SKM-1 (cell line): ENCODE data around the gene DERL2.

Source experiments
- DNase-seq: peaks from one replicate; lab custom pipeline; 2025; ENCODE audit not compliant: unreplicated experiment; lab: John Stamatoyannopoulos, UW

DERL2 gene

DNA sequence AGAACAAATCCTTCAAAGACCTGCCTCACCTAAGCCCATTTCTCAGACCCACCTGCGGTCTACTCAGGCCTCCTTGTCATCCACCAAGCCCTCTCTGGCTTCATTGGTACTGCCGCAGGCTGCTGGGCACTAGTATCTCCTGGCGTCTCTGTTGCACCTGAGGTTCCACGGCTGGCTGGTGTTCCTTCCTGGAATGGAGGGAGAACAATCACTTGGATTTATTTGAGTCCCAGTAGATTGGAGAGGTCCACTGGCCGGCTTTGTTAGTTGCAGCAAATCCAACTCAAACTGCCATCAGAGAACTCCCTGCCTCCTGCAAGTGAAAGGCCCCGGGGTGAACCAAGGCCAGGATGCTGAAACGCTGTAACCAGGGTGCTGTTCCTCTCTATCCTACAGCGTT is 15.7 kb upstream of the DERL2 start:
- no peak for DNase-seq

DNA sequence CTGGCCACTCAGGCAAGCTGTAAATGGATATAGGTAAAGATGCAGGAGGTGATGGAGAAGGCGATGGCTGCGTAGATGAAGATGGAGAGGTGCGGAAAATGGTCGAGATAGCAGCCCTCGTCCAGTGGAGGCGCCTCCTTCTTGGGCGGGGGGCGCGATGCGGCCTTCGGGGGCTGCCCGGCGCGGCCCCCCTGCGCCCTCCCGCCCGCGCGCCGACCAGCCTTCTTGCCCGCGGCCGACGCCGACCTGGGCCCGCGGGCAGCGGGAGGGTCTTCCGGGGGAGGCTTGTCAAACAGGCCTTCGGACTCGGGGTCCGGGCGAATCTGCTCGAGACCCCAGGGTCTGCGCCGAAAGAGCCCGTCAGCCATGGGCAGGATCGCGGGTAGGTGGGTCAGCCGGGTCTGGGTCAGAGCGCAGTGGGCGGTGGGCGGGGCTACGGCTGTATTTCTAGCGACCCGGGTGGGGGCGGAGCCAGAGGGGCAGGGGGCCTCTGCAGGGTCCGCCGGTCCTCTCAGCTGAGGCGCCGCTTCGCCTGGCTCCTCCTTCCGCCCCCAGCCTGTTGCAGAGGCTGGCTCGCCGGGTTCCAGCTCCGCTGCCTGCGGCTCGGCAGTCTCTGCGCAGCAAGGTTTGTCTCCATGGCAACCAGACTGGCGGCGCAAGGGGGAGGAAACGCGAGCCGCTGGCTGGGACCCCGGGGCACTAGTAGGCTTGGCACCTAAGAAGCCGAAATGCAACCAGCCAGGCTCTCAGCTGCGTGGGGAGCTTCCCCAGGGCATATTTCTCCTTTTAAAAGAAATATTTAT is 14.8 kb upstream of the DERL2 start:
- DNase-seq: no peak

DNA sequence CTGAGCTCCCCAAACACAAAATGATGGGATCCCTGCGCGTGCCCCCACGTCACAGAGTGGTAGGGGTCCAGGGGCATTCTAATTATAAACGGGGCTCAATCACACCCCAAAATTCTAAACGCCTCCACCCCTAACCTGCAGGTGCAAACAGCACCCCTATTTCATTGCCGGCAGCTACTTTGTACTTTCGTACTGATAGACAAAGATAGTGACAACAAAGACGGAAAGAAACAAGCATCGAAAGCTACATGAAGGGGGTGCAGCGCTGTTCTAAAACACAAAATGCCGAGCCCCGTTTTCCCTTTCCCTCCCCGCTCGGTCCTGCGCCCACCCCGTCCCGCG is 14.2 kb upstream of the DERL2 start:
- no peak for DNase-seq

DNA sequence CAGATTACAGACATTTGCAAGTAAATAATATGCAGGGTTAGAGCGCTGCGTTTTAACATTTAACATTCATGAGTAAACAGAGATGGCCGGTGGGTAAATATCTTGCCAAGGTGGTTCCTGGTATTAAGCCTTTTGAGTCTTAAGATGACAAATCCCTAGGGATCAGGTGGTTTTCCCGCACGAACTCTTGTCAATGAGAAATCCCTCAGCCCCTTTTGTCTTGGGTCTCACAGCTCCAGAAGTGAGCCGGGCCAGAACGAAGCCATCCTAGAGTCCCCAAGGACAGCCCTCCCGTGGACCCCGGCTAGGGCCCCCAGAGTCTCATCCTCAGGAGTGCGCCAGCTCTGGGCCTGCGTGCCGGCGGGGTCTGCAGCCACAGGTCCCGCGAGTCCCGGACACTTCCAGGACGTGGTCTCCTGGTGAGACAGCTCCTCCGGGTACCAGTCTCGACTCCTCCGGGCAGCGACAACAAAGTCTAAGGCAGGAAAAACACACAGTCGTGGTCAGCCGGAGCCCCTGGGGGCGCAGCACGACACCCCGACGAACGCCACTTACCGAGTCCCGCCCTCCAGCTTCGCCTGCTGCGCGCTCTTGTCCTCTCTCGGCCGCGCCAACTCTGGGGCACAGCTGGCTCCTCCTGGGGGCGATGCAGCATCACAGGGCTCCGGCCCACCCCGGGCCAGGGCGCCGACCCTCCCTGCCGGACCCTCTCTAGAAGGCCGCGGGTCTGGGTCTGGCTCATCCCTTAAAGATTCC is 13.7 kb upstream of the DERL2 start:
- no peak for DNase-seq

DNA sequence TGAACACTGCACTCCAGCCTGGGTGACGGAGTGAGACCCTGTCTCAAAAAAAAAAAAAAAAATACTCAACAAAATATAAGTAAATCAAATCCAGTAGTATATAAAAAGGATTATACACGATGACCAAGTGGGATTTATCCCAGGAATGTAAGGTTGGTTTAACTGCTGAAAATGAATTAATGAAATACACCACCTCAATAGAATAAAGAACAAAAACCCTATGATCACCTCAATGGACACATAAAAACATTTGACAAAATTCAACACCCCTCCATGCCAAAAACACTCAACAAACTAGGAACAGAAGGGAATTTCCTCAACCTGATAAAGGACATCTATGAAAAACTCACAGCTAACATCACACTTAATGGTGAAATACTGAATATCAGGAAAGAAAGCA is 7.0 kb upstream of the DERL2 start:
- DNase-seq: no peak

DNA sequence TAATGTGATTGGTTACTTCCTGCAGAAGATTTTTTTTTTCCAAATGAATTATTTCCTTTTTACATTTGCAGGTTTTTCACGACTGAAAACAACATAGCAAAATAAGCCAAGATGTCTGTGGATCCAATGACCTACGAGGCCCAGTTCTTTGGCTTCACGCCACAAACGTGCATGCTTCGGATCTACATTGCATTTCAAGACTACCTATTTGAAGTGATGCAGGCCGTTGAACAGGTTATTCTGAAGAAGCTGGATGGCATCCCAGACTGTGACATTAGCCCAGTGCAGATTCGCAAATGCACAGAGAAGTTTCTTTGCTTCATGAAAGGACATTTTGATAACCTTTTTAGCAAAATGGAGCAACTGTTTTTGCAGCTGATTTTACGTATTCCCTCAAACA is 2.8 kb upstream of the DERL2 start:
- no peak for DNase-seq

DNA sequence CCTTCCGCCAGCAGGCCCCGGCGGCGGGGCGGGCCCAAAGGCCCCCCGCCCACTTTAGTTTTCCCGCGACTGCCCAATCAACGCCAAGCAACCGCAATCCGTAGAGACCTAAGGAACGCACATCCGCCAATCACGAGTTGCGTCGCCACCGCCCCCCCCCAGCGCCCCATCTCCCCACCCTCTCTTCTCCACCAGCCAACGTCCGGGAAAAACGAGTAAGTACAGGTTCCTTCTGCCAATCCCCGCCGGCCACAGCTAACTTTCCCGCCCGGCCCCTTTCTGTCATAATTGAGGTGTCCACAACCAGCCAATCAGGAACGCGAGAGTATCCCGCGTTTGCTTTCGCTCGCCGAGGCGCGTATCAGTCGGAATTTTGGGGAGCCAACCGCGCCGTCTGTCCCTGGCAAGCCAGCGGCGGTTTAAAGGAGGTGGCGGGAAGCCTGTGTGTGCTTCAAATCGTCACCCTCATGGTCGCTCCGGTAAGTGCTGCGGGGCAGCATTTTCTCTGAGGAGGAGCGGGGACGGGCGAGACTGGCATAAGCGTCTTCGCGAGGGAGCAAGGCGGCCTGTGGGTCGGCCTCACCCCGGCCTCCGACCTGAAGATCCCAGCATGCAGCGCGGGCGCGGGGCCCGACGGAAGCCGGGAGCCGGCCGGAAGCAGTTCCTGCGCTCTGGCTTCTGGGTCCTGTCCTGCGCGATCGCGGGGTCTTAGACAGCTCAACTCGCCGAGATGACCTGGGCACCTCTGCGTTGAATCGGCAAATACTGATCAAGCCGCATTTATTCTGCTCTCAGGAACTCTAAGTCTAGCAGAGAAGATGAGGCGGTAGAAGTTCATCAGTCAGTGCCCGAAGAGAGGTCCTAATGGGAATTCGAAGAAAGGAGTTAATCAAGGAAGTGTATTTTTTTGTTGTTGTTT is 487 bp upstream of the DERL2 start, which contains the start of gene MIS12:
MIS12 (plus strand) TSS at position 361 of the 919 bp plus-strand sequence. CDS start 2,297 bp downstream, outside the sequence.
- DNase-seq: peak; percentile 82

DNA sequence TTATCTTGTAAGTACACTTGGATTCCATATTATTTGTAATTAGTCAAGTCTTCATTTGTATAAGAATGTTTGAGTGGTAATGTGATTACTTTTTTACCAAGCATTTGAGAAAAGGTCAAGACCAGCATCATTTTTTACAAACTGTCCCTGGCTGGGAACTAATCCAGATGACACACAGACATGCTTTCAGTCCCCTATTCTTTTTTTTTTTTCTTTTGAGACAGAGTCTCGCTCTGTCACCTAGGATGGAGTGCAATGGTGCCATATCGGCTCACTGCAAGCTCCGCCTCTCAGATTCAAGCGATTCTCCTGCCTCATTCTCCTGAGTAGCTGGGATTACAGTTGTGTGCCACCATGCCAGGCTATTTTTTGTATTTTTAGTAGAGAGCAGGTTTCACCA is 4.5 kb downstream of the DERL2 start:
- DNase-seq: no peak

DNA sequence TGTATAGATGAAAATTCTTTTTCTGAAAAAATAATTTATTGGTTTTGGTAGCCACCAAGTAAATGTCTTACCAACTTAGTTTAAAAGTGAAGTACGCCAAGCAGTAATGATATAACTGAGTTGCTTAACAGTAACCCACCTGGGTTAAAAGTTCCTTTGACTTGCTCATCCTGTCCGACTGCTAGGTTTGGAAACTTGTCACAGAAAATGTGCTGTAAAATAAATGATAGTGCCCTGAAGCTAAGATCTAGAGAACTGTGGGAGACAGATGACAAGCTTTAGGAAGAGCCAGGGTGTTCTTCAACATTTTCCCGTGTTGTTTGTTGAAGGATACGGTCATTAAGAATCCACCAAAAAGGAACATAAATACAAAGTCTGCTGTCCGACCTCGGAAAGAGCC is 5.0 kb downstream of the DERL2 start:
- DNase-seq: no peak

DNA sequence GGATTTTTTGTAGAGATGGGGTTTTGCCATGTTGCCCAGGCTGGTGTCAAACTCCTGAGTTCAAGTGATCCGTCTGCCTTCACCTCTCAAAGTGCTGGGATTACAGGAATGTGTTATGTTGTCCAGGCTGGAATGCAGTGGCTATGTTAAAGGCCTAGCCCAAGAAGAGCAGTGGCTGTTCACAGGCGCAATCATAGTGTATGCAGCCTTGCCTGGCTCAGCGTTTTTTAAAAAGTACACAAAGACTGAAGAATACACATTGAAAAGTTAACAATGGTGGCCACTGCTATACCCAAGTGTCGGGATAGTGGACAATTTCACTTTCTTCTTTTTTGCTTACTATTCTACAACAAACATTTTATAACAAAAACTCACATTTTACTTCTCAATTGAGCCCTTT is 7.0 kb downstream of the DERL2 start:
- no peak for DNase-seq

DNA sequence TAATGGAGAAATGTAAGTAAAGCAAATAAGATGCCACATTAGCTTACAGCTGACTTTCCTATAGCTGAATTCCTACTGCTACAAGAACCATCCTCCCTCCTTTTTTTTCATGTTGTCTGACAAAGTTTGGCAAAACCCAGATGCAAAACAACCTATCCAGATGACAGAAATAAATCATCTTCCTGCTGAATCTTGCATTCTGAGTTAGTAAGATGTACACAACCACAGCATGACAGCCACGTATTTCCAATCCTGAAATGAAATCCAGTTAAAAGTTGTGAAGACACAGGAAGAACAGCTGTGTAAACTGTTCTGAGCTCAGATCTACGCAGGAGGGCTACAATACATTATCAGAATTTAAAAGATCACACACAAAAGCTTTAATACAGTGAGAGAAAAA is 12.1 kb downstream of the DERL2 start:
- no peak for DNase-seq

DNA sequence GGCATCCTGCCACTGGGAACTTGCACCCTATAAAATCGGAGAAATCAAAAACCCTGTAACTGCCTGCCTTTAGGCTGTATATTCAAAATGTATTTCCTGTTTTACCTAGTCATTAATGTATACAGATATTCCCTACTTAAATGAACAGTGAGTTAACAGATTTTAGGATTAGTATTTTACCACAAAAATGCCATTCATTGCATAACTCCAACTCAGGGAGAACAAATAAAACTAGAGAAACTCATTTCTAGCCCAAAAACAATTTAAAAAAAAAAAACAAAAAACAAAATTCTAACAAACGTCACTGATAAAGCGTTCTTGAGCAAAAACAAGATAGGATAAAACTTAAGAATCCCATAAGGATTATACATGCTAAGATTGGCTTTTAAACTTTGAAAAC is 13.5 kb downstream of the DERL2 start:
- DNase-seq: no peak

DNA sequence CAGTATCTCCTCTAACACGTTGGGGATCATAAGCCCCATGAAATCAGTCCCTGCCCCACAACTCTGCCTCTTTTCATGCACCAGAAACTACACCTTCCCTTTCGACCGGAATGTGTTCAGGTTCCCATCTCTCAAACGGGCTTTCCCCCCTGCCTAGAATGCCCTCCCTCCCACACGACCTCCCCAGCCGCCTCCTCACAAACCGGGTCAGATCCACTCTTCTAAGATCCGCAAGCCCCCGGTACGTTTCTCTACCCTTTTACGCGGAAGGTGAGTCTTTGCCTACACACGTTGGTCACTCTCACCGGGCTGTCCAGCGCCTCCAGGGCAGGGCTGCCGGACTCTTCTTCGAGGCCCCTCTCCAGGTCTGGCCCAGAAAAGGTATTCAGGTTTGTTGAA is 17.9 kb downstream of the DERL2 start:
- no peak for DNase-seq

DNA sequence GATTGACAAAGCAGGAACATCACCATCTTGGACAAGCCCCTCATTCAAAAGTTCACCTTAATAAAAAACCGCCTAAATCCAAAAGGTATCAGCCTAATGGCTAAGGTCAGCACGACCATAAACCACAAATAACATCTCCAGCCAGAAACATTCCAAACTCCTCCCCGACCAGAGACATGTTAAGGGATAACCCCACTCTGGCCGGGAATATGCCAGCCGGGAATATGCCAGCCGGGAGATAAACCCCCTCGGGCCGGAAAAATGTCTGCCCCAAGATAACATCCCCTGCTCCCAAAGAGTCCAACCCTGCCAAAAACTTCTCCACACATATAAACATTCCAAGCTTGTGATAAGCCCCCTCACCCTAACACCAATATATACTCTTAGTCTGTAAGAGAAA is 18.6 kb downstream of the DERL2 start:
- no peak for DNase-seq

DNA sequence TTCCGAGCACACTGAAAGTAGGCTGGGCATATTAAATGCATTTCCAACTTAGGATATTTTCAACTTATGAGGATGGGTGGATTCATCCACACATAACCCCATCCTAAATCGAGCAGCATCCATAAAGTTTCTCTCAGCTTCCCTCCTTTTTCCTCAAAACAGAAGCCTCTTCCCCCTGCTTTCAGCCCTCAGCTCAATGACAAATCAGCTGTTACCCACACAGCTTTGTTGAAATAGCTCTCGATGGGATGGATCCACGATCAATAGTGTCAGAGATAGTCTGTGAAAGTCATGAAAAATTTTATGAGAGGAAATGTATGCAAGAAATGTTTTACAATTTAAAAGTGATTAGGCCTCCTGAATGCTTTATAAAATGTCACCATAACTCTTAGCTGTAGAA is 19.7 kb downstream of the DERL2 start:
- no peak for DNase-seq

DNA sequence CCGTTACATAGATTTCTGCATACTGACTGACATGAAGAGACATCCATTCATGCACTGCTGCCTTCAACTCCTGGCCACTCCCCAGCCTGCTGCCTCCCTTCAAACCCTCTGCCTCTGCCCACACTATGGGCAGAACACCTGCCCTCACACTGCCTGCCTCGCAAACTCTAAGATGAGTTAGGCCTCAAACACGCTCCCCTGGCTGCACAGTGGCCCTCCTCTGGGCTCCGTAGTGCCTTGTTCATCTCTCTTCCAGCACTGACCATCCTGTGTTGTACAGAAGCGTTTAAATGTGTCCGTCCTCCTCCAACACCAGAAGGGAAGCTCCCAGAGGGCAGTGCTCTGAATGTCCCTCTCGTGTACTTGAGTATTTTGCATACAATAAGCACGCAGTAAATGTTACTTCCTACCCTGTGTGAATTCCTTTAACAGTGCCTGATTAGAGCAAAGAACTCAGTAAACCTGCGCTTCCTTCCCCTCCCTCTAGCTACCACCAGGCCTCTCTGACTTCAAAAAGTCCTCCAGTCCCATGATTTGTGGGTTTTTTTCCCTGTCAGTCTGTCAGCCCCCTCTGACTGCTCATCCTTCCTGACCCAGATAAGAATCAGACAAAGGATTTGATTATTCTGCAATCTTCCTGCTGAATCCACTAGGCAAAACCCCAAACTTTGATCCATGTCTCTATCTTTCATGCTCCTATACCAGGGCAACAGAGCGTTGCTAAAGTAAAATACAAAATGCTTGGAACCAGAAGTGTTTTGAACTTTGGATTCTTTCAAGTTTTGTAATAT is 21.1 kb downstream of the DERL2 start:
- no peak for DNase-seq

DNA sequence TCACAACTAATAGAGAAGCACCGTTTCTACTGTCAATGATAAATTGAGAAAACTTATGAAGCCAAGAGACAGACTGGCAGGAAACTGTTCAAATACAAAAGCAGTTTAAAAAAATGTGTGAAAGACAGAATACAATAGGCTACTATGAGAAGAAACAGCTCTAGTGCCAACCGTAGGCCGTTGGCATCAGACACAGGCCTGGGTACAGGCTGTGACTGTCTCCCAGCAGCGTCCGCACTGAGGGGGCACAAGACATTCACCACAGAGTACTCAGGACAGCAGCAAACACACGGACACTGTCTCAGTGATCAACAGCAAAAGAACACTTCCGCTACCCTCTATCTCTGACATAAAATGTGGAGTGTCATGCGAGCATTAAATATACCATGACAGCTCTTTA is 39.2 kb downstream of the DERL2 start:
- no peak for DNase-seq

DNA sequence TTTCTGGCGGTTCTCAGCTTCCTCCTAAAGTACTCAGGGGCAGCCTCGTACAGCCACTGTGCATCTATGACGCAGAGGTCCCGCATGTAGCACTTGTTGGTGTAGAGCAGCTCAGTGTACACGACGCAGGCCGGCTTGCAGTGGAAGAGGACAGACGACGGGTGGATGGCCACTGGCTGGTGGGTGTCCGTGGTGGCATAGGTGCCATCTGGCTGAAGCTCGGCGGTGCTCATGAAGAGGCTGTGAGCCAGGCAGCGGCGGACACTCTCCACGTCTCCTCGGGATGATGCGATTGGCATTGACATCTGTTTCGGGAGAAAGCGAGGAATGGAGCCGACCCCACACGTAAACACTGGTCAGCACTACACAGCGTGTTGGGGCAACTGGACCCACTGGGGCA is 41.8 kb downstream of the DERL2 start:
- no peak for DNase-seq

DNA sequence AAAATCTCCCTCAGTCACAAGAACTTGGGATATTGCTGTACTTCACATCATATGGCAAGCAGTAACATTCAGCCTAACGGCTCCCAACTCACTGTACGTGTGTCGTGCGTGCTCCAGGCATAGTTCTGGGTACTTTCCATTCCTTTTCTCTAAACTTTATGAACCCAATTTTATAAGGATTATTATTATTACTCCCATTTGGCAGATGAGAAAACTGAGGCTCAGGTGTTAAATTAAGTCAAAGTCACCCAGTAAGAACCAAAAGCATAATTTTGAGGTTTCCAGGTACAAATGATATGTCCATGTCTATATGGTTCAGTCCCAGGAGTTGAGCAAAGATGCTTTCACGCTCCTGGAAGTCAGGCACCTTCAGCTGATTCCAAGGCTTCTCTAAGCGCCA is 42.2 kb downstream of the DERL2 start:
- no peak for DNase-seq

DNA sequence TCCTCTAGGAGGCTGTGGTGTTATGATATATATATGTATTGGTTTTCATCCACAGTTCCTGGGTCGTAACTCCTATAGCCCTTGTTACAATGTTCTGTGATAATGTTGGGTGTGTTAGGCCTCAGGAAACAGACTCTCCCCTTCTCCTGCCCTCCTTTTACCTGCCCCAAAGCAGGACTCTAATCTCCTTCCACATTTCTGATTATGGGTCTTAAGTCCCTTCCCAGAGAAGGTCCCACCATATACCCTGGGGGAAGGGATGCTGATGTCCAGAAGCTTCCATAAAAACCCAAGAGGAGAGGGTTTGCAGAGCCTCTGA is 46.6 kb downstream of the DERL2 start:
- DNase-seq: no peak
